Measurements from ENCODE around the gene ZBTB20.

- TF ChIP-seq, protein P1, sequence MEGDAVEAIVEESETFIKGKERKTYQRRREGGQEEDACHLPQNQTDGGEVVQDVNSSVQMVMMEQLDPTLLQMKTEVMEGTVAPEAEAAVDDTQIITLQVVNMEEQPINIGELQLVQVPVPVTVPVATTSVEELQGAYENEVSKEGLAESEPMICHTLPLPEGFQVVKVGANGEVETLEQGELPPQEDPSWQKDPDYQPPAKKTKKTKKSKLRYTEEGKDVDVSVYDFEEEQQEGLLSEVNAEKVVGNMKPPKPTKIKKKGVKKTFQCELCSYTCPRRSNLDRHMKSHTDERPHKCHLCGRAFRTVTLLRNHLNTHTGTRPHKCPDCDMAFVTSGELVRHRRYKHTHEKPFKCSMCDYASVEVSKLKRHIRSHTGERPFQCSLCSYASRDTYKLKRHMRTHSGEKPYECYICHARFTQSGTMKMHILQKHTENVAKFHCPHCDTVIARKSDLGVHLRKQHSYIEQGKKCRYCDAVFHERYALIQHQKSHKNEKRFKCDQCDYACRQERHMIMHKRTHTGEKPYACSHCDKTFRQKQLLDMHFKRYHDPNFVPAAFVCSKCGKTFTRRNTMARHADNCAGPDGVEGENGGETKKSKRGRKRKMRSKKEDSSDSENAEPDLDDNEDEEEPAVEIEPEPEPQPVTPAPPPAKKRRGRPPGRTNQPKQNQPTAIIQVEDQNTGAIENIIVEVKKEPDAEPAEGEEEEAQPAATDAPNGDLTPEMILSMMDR (conservative IDR thresholded peaks at IDR 0.05; ENCODE audit: low read depth, low read length): no peak
- TF ChIP-seq EZH2 (IDR thresholded peaks at IDR 0.05; ENCODE audit: low read length, unreplicated experiment): no peak
Observed at GRCh38 chr3:114642951-114643741, 503.9 kb downstream of the ZBTB20 start.

All from PC-3 (cell line).